ENCODE data around the gene DAPK1.

DNA sequence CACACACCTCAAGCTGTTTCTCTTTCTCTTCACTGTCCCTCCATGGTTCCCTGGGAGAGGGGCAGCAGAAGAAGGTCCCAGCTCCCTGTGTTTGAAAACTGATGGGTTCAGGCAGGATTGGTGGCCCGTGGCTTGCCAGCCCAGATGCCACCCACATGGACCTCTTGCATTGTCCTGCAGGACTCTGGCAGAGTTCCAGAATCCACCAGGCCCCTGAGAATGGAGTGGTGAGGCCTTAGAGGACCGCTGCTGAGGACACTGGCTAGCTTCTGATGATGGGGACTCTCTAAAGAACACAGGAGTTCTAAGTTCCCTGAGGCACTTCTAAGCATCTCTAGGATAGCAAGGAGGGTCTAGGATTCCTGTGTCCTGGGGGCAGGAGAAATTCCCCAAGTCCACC is 253.1 kb downstream of the DAPK1 start:
- TF ChIP-seq, protein P1, sequence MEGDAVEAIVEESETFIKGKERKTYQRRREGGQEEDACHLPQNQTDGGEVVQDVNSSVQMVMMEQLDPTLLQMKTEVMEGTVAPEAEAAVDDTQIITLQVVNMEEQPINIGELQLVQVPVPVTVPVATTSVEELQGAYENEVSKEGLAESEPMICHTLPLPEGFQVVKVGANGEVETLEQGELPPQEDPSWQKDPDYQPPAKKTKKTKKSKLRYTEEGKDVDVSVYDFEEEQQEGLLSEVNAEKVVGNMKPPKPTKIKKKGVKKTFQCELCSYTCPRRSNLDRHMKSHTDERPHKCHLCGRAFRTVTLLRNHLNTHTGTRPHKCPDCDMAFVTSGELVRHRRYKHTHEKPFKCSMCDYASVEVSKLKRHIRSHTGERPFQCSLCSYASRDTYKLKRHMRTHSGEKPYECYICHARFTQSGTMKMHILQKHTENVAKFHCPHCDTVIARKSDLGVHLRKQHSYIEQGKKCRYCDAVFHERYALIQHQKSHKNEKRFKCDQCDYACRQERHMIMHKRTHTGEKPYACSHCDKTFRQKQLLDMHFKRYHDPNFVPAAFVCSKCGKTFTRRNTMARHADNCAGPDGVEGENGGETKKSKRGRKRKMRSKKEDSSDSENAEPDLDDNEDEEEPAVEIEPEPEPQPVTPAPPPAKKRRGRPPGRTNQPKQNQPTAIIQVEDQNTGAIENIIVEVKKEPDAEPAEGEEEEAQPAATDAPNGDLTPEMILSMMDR (IDR thresholded peaks at IDR 0.05; ENCODE audit: poor library complexity): no peak
- TF ChIP-seq EZH2 (IDR thresholded peaks at IDR 0.05; ENCODE audit: borderline replicate concordance): no peak
- no peak for TF ChIP-seq EZH2phosphoT487 (IDR thresholded peaks at IDR 0.05; ENCODE audit: low read depth, severe bottlenecking, unreplicated experiment)
